Esophagus squamous epithelium (tissue), 4 donors: ENCODE data around the gene NMUR2.

Source experiments
- POLR2A ChIP-seq, 4 donors: fragments of 450-650 bp; IDR thresholded peaks; one replicate each; pipeline ENCODE4 v1.6.1; 2017; ENCODE audit warnings: antibody characterized with exemption in 4 of 4, mild to moderate bottlenecking in 4 of 4, moderate library complexity in 3 of 4
- TF ChIP-seq, protein P1 (sequence below), 6 experiments: fragments of 450-650 bp in 4 of 6; fragments of 200-600 bp in 2 of 6; sonication (generic) in 2 of 6; IDR thresholded peaks; one replicate each; pipeline ENCODE4 v1.5.1; 2016 to 2019; ENCODE audit warnings: antibody characterized with exemption in 6 of 6, mild to moderate bottlenecking in 4 of 6, moderate library complexity in 4 of 6

DNA sequence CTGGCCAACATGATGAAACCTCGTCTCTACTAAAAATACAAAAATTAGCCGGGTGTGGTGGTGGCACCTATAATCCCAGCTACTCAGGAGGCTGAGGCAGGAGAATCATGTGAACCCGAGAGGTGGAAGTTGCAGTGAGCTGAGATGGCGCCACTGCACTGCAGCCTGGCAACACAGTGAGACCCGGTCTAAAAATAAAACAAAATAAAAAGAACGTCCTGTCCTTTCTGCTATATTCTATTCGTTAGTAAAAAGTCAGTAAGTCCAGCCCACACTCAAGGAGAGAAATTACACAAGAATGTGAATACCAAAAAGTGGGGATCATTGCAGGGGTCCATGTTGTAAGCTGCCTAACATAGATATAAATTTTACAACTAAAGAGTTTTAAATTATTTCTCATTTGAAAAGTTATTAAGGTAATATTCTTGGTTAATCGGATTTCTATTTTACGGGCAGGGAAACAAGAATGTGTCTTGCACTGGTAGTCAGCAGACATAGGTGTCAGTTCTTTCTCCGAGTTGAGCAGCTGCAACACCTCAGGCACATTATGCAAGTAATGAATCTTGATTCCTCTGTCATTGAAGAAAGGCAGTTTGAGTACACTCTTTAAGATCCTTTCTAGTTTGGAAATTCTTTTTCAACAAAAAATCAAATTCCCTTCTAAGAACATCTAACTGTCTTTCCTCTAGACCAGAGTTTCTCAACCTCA is 24.5 kb downstream of the NMUR2 start:
- TF ChIP-seq, protein P1, sequence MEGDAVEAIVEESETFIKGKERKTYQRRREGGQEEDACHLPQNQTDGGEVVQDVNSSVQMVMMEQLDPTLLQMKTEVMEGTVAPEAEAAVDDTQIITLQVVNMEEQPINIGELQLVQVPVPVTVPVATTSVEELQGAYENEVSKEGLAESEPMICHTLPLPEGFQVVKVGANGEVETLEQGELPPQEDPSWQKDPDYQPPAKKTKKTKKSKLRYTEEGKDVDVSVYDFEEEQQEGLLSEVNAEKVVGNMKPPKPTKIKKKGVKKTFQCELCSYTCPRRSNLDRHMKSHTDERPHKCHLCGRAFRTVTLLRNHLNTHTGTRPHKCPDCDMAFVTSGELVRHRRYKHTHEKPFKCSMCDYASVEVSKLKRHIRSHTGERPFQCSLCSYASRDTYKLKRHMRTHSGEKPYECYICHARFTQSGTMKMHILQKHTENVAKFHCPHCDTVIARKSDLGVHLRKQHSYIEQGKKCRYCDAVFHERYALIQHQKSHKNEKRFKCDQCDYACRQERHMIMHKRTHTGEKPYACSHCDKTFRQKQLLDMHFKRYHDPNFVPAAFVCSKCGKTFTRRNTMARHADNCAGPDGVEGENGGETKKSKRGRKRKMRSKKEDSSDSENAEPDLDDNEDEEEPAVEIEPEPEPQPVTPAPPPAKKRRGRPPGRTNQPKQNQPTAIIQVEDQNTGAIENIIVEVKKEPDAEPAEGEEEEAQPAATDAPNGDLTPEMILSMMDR (IDR thresholded peaks at IDR 0.05) = no peak
- TF ChIP-seq POLR2A (IDR thresholded peaks at IDR 0.05) = no peak
